Erythroblast (primary cell): ENCODE measurements around the gene MAP2K2.

Experiments
- GATA1 ChIP-seq: IDR thresholded peaks from 2 replicates; pipeline ENCODE4 v1.6.1; 2011; ENCODE audit warnings: low read depth, mild to moderate bottlenecking, control low read depth, low read length, moderate library complexity
- POLR2A ChIP-seq: IDR thresholded peaks from 2 replicates; pipeline ENCODE4 v1.6.1; 2011; ENCODE audit warnings: mild to moderate bottlenecking, low read length

DNA sequence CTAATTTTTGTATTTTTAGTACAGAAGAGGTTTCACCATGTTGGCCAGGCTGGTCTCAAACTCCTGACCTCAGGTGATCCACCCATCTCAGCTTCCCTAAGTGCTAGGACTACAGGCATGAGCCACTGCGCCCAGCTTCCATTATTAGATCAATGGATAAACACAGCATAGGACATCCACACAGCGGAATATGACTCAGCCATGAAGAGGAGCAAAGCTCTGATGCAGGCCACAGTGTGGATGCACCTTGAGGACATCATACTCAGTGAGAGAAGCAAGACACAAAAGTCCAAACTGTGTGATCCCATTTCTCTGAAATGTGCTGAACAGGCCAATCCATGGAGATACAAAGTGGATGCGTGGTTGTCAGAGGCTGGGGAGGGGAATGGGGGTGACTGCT lies 52.3 kb downstream of the MAP2K2 start:
- TF ChIP-seq POLR2A (no peak), GATA1 (no peak)
